Tibial artery (tissue), 4 donors: ENCODE results near the gene ZBTB20.

Source experiments
- DNase-seq, 2 donors: peaks; one replicate each; pipeline ENCODE4 v3.0.0-alpha.2; 2019
- H3K27ac ChIP-seq, 2 donors: fragments of 200-600 bp; sonication (generic) in 1 of 2; 1 replicate in 1 of 2; 2 replicates in 1 of 2; pipeline ENCODE4 v1.5.1; 2018 to 2019; ENCODE audit warnings: mild to moderate bottlenecking in 1 of 2
- H3K27me3 ChIP-seq, 2 donors: fragments of 200-600 bp; sonication (generic) in 1 of 2; one replicate each; pipeline versions ENCODE4 v1.5.1 to v1.6.0; 2016 to 2019
- H3K36me3 ChIP-seq, 3 donors: fragments of 200-600 bp; sonication (generic) in 2 of 3; one replicate each; pipeline ENCODE4 v1.5.1; 2016 to 2019; ENCODE audit warnings: mild to moderate bottlenecking in 2 of 3
- H3K4me1 ChIP-seq, 4 donors: fragments of 200-600 bp; sonication (generic) in 2 of 4; 1 replicate in 3 of 4; 2 replicates in 1 of 4; pipeline ENCODE4 v1.5.1; 2016 to 2019
- H3K4me3 ChIP-seq, 2 donors: fragments of 200-600 bp; sonication (generic) in 1 of 2; 1 replicate in 1 of 2; 2 replicates in 1 of 2; pipeline ENCODE4 v1.5.1; 2018 to 2019; ENCODE audit warnings: mild to moderate bottlenecking in 2 of 2
- H3K9me3 ChIP-seq, 3 donors: fragments of 200-600 bp; sonication (generic) in 1 of 3; one replicate each; pipeline ENCODE4 v1.5.1; 2016 to 2019
- CTCF ChIP-seq, 2 experiments: fragments of 200-600 bp in 1 of 2; fragments of 450-650 bp in 1 of 2; IDR thresholded peaks; one replicate each; pipeline ENCODE4 v1.5.1; 2017 to 2019; ENCODE audit warnings: antibody characterized with exemption in 2 of 2, mild to moderate bottlenecking in 1 of 2, moderate library complexity in 1 of 2
- intact Hi-C: fragments of 100-400 bp; cut with DNase I; formaldehyde crosslinking; loops from one replicate; pipeline ENCODE4 v1.15.0; 2023; ENCODE audit warnings: low total_unique reads

The ZBTB20 gene

GRCh38 chr3:114308377-114308776 is 838.7 kb downstream of the ZBTB20 start:
- intact Hi-C loops, result no loop called here

GRCh38 chr3:114307832-114308231 is 839.3 kb downstream of the ZBTB20 start:
- Histone ChIP-seq H3K9me3 (no peaks in the 10 kb centered on the region), H3K36me3 (no peaks in the 10 kb centered on the region), H3K4me3 (no peak overlapping the region), H3K4me1 (no peaks in the 10 kb centered on the region), H3K27ac (no peak overlapping the region), H3K27me3 (no peaks in the 10 kb centered on the region)
- DNase-seq, result no peak
- TF ChIP-seq CTCF (IDR thresholded peaks at IDR 0.05), result no peak
- intact Hi-C loops, result no loop called here

More at GRCh38 chr3:114308377-114308776, 838.7 kb downstream of the ZBTB20 start:
- Histone ChIP-seq H3K4me3 (no peak overlapping the region), H3K4me1 (no peaks in the 10 kb centered on the region), H3K27ac (no peak overlapping the region), H3K27me3 (no peaks in the 10 kb centered on the region), H3K9me3 (no peaks in the 10 kb centered on the region), H3K36me3 (no peaks in the 10 kb centered on the region)
- no peak for DNase-seq
- no peak for TF ChIP-seq CTCF (IDR thresholded peaks at IDR 0.05)

- no peak for TF ChIP-seq CTCF (IDR thresholded peaks at IDR 0.05)
- no peak overlapping the region for H3K27ac ChIP-seq
- H3K4me1 ChIP-seq, result no peaks in the 10 kb centered on the region
- intact Hi-C loops, result no loop called here
- no peak for DNase-seq
- H3K4me3 ChIP-seq, result no peak overlapping the region
- no peaks in the 10 kb centered on the region for H3K36me3 ChIP-seq
- no peaks in the 10 kb centered on the region for H3K9me3 ChIP-seq
- no peaks in the 10 kb centered on the region for H3K27me3 ChIP-seq
These were observed 839.8 kb downstream of the ZBTB20 start for GRCh38 chr3:114307222-114307830.

- H3K4me1 ChIP-seq, result no peaks in the 10 kb centered on the region
- no peaks in the 10 kb centered on the region for H3K9me3 ChIP-seq
- DNase-seq, result no peak
- no peak overlapping the region for H3K27ac ChIP-seq
- no peaks in the 10 kb centered on the region for H3K27me3 ChIP-seq
- no peak overlapping the region for H3K4me3 ChIP-seq
- H3K36me3 ChIP-seq, result no peaks in the 10 kb centered on the region
- TF ChIP-seq CTCF (IDR thresholded peaks at IDR 0.05), result no peak
- intact Hi-C loops, result no loop called here
These were observed 847.0 kb downstream of the ZBTB20 start for GRCh38 chr3:114299941-114300624.

GRCh38 chr3:114299421-114299820 is 847.7 kb downstream of the ZBTB20 start:
- Histone ChIP-seq H3K4me1 (no peaks in the 10 kb centered on the region), H3K27me3 (no peaks in the 10 kb centered on the region), H3K27ac (no peak overlapping the region), H3K36me3 (no peaks in the 10 kb centered on the region), H3K4me3 (no peak overlapping the region), H3K9me3 (no peaks in the 10 kb centered on the region)
- TF ChIP-seq CTCF (IDR thresholded peaks at IDR 0.05), result no peak
- intact Hi-C loops, result no loop called here
- DNase-seq, result no peak
